IMR-90 (cell line): ENCODE measurements around the gene CYTH4. TPM values are rescaled to one million over a fixed set of nuclear protein-coding genes. Genes with fewer than 3 reads are reported as not detected.
A peak's percentile ranks its signal among the peaks of the same experiment; 100 is the strongest.

Source experiments
- ATAC-seq: fragments of 200-7000 bp; cut with Tn5 transposase; 2 replicates; pipeline ENCODE4 v1.9.1; 2020; ENCODE audit warnings: low read depth, mild to moderate bottlenecking, moderate library complexity
- BruUV-seq: library from RNA; stranded (reverse); fragments of 400-500 nt; replicated peaks from 2 replicates; lab custom pipeline; 2021; lab: Mats Ljungman, UMichigan
- CTCF ChIA-PET: fragments of 300-600 bp; formaldehyde crosslinking; extraction: SDS; loops from one replicate; lab custom pipeline; 2021; ENCODE audit warnings: antibody characterized with exemption; lab: Yijun Ruan, JAX
- POLR2A ChIA-PET: fragments of 300-600 bp; sonication (Branson Sonifier 250); formaldehyde crosslinking; loops from one replicate; lab custom pipeline; 2022; ENCODE audit warnings: antibody characterized with exemption; ENCODE audit not compliant: unreplicated experiment; lab: Charles Lee
- DNase-seq: peaks from one replicate; pipeline ENCODE4 v3.0.0; 2013
- H2AFZ ChIP-seq: replicated peaks from 2 replicates; pipeline ENCODE3; 2013; ENCODE audit warnings: low read length, mild to moderate bottlenecking; ENCODE audit not compliant: poor library complexity
- H2AK5ac ChIP-seq: 2 replicates; pipeline ENCODE4 v1.6.1; 2013; ENCODE audit warnings: low read depth, low read length, inconsistent platforms
- H2AK9ac ChIP-seq: replicated peaks from 2 replicates; pipeline ENCODE3; 2013; ENCODE audit warnings: mild to moderate bottlenecking, low read depth, low read length, moderate library complexity; ENCODE audit not compliant: poor library complexity
- H2BK120ac ChIP-seq: 2 replicates; pipeline ENCODE4 v1.6.1; 2013; ENCODE audit warnings: low read depth, low read length, inconsistent platforms
- H2BK15ac ChIP-seq: 3 replicates; pipeline ENCODE4 v1.6.1; 2013; ENCODE audit warnings: low read depth, low read length, inconsistent platforms
- H2BK20ac ChIP-seq: 2 replicates; pipeline ENCODE4 v1.6.1; 2013; ENCODE audit warnings: low read depth, mild to moderate bottlenecking, inconsistent platforms, low read length, moderate library complexity
- H2BK5ac ChIP-seq: 2 replicates; pipeline ENCODE4 v1.6.1; 2013; ENCODE audit warnings: mild to moderate bottlenecking, low read depth, low read length, inconsistent platforms; ENCODE audit not compliant: poor library complexity, severe bottlenecking
- H3K14ac ChIP-seq: replicated peaks from 2 replicates; pipeline ENCODE4 v1.6.1; 2013; ENCODE audit warnings: low read depth, low read length, inconsistent platforms
- H3K18ac ChIP-seq: 2 replicates; pipeline ENCODE4 v1.6.1; 2013; ENCODE audit warnings: low read depth, low read length, control low read depth
- H3K23ac ChIP-seq: 2 replicates; pipeline ENCODE4 v1.6.1; 2013; ENCODE audit warnings: low read depth, low read length, inconsistent platforms
- H3K27ac ChIP-seq: 2 replicates; pipeline ENCODE4 v1.5.1; 2013; ENCODE audit warnings: mild to moderate bottlenecking, control low read depth, low read length; ENCODE audit not compliant: insufficient read depth
- H3K27me3 ChIP-seq: 2 replicates; pipeline ENCODE4 v1.6.1; 2013; ENCODE audit warnings: low read length; ENCODE audit not compliant: control insufficient read depth, insufficient read depth
- H3K36me3 ChIP-seq: 2 replicates; pipeline ENCODE4 v1.6.1; 2013; ENCODE audit warnings: low read length, mixed read lengths; ENCODE audit not compliant: control insufficient read depth, insufficient read depth
- H3K4ac ChIP-seq: 2 replicates; pipeline ENCODE4 v1.6.1; 2013; ENCODE audit warnings: low read depth, low read length, inconsistent platforms
- H3K4me1 ChIP-seq: 2 replicates; pipeline ENCODE4 v1.6.1; 2013; ENCODE audit warnings: low read length, mixed read lengths; ENCODE audit not compliant: control insufficient read depth, insufficient read depth
- H3K4me2 ChIP-seq: 2 replicates; pipeline ENCODE4 v1.6.1; 2013; ENCODE audit warnings: low read depth, mild to moderate bottlenecking, control low read depth, low read length, moderate library complexity
- H3K4me3 ChIP-seq: 2 replicates; pipeline ENCODE4 v1.5.1; 2013; ENCODE audit warnings: low read depth, mild to moderate bottlenecking, control low read depth, low read length, moderate library complexity; ENCODE audit not compliant: insufficient read depth
- H3K56ac ChIP-seq: 2 replicates; pipeline ENCODE4 v1.6.1; 2013; ENCODE audit warnings: low read length, inconsistent platforms; ENCODE audit not compliant: insufficient read depth; ENCODE audit errors: extremely low read depth
- H3K79me1 ChIP-seq, 2 experiments: 2 replicates each; pipeline ENCODE4 v1.6.1; 2013; ENCODE audit warnings: low read length in 2 of 2, inconsistent platforms in 1 of 2, low read depth in 1 of 2
- H3K9ac ChIP-seq: 2 replicates; pipeline ENCODE4 v1.6.1; 2013; ENCODE audit warnings: low read depth, low read length, control low read depth
- H3K9me1 ChIP-seq: 2 replicates; pipeline ENCODE4 v1.6.1; 2013; ENCODE audit warnings: low read length, inconsistent platforms; ENCODE audit not compliant: insufficient read depth
- H3K9me3 ChIP-seq: 2 replicates; pipeline ENCODE4 v1.6.1; 2013; ENCODE audit warnings: low read length; ENCODE audit not compliant: control insufficient read depth, insufficient read depth
- H4K20me1 ChIP-seq: 2 replicates; pipeline ENCODE4 v1.6.1; 2013; ENCODE audit warnings: low read length, inconsistent platforms; ENCODE audit not compliant: insufficient read depth
- H4K5ac ChIP-seq: 2 replicates; pipeline ENCODE4 v1.6.1; 2013; ENCODE audit warnings: mild to moderate bottlenecking, low read depth, low read length, control low read depth
- H4K8ac ChIP-seq, 2 experiments: 2 replicates each; pipeline ENCODE4 v1.6.1; 2013; ENCODE audit warnings: low read depth in 2 of 2, low read length in 2 of 2, control low read depth in 1 of 2, inconsistent platforms in 1 of 2
- H4K91ac ChIP-seq: 2 replicates; pipeline ENCODE4 v1.6.1; 2013; ENCODE audit warnings: low read depth, low read length, inconsistent platforms; ENCODE audit not compliant: insufficient read depth
- CEBPB ChIP-seq: IDR thresholded peaks from 2 replicates; pipeline ENCODE4 v1.6.1; 2012; ENCODE audit warnings: low read depth, low read length, improper control_type of control experiment
- CHD1 ChIP-seq: IDR thresholded peaks from 2 replicates; pipeline ENCODE4 v1.6.1; 2012; ENCODE audit warnings: low read depth, low read length, improper control_type of control experiment
- FOS ChIP-seq: fragments of 150-350 bp; IDR thresholded peaks from 2 replicates; pipeline ENCODE4 v1.6.1; 2016; ENCODE audit warnings: low read depth, low read length
- MAFK ChIP-seq: IDR thresholded peaks from 2 replicates; pipeline ENCODE4 v1.6.1; 2012; ENCODE audit warnings: low read depth, low read length, improper control_type of control experiment
- MAZ ChIP-seq: IDR thresholded peaks from 2 replicates; pipeline ENCODE4 v1.6.1; 2012; ENCODE audit warnings: low read depth, mild to moderate bottlenecking, low read length, improper control_type of control experiment, moderate library complexity, borderline replicate concordance
- MXI1 ChIP-seq: IDR thresholded peaks from 2 replicates; pipeline ENCODE4 v1.6.1; 2012; ENCODE audit warnings: low read depth, mild to moderate bottlenecking, low read length, moderate library complexity, borderline replicate concordance
- NFE2L2 ChIP-seq: fragments of 150-350 bp; IDR thresholded peaks from 2 replicates; pipeline ENCODE4 v1.6.1; 2016; ENCODE audit warnings: low read depth, mild to moderate bottlenecking, low read length
- POLR2A ChIP-seq: IDR thresholded peaks from 2 replicates; pipeline ENCODE4 v1.6.1; 2012; ENCODE audit warnings: mild to moderate bottlenecking, low read depth, low read length
- RAD21 ChIP-seq: IDR thresholded peaks from 2 replicates; pipeline ENCODE4 v1.6.1; 2012; ENCODE audit warnings: low read length, improper control_type of control experiment
- RCOR1 ChIP-seq: IDR thresholded peaks from 2 replicates; pipeline ENCODE4 v1.6.1; 2012; ENCODE audit warnings: mild to moderate bottlenecking, low read length, improper control_type of control experiment; ENCODE audit not compliant: insufficient replicate concordance
- RFX5 ChIP-seq: IDR thresholded peaks from 2 replicates; pipeline ENCODE4 v1.8.0; 2012; ENCODE audit warnings: low read depth, mild to moderate bottlenecking, low read length, moderate library complexity
- SMC3 ChIP-seq: fragments of 150-350 bp; IDR thresholded peaks from 2 replicates; pipeline ENCODE4 v1.6.1; 2016; ENCODE audit warnings: low read depth, mild to moderate bottlenecking, antibody characterized with exemption, low read length, moderate library complexity
- WGBS, 2 experiments: methylation state at CpG; one replicate each; pipeline versions ENCODE4 v1.1.5 to v1.1.7; 2013; ENCODE audit warnings: missing lambda C conversion rate in 2 of 2; ENCODE audit not compliant: insufficient read length in 1 of 2; ENCODE audit errors: extremely low coverage in 2 of 2; 5-methylcytosine and 5-hydroxymethylcytosine counted together
- dilution Hi-C: fragments of 300-500 bp; cut with HindIII; formaldehyde crosslinking; loops from one replicate; pipeline ENCODE4 v1.14.3; 2018; ENCODE audit warnings: low sequenced_read_pairs; ENCODE audit not compliant: unreplicated experiment
- in situ Hi-C: fragments of 300-500 bp; cut with MboI; formaldehyde crosslinking; loops from 3 replicates; pipeline ENCODE4 v1.14.3; 2019; ENCODE audit warnings: low sequenced_read_pairs, inconsistent platforms, mixed read lengths
- intact Hi-C: fragments of 100-400 bp; cut with micrococcal nuclease; formaldehyde crosslinking; loops from 2 replicates; pipeline ENCODE4 v1.10.0; 2022
- polyA plus RNA-seq, 3 experiments: library from polyadenylated mRNA; depleted of rRNA; stranded (reverse); fragments of >200 nt; gene quantifications; 2 replicates each; pipeline ENCODE4 v1.2.3, GENCODE V29; 2012; ENCODE audit warnings: low replicate concordance in 1 of 3
- total RNA-seq: library from RNA; depleted of rRNA; stranded (reverse); fragments of >200 nt; gene quantifications from 2 replicates; pipeline ENCODE4 v1.2.3, GENCODE V29; 2012
- TF ChIP-seq, protein P1 (sequence below): conservative IDR thresholded peaks from 2 replicates; pipeline ENCODE4 v1.5.1; 2012; ENCODE audit warnings: mild to moderate bottlenecking, low read depth, low read length, improper control_type of control experiment
- TF ChIP-seq, protein P2 (sequence below): fragments of 150-350 bp; IDR thresholded peaks from 2 replicates; pipeline ENCODE4 v1.6.1; 2016; ENCODE audit warnings: low read depth, mild to moderate bottlenecking, low read length, moderate library complexity, borderline replicate concordance
- TF ChIP-seq, protein P3 (sequence below): fragments of 150-350 bp; IDR thresholded peaks from 2 replicates; pipeline ENCODE4 v1.6.1; 2017; ENCODE audit warnings: mild to moderate bottlenecking, antibody characterized with exemption, low read length, low read depth

CYTH4 gene
- total and polyA plus RNA-seq, 2 of the 4 experiments (the other 2 are of a cell fraction): 0.36 to 0.55 TPM

DNA sequence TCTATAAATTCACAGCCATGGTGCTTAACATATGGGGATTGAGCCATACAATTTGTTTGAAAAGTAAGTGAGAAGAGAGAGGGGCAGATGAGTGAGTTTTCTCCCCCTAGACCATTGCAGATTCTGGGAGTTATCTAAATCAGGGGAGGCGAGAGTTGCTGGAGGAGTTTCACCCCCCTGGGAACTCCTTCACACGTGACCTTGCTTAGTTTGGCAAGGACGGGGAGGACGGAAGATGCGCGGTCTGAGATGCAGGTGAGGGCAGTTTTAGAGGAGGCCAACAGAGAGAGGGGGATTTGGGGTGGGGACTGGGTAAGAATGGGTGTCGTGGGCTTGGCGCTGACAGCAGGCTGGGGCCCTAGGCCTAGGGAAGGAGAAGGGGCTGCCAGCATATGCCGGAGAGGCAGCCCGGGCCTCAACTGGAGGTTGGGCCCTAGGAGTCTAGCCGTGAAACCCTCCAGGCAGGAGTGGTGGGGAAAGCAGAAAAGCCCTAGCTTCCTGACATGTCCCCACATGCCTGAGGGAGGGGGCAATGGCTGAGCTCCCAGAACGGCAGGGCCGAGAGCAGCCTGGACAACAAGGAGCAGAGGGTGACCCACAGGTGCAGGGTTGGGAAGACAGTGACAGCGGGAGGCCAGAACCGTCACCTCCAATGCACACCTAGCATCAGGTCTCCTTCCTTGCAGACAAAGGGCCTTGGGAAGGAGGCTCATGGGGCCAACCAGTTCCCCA lies 81.1 kb downstream of the CYTH4 start:
- H3K27ac ChIP-seq: no peak overlapping the region
- H3K9ac ChIP-seq: no peak overlapping the region
- H2BK5ac ChIP-seq: no peak overlapping the region
- peak overlapping the region; percentile 46; the same call in 1 of the 2 replicates for H2BK20ac ChIP-seq
- H2BK120ac ChIP-seq: peak overlapping the region; percentile 73
- peak overlapping the region; percentile 21; the same call in 1 of the 2 replicates for H3K14ac ChIP-seq
- H3K23ac ChIP-seq: no peak overlapping the region; the same call in 1 of the 2 replicates
- peak overlapping the region; percentile 73 for H3K4ac ChIP-seq
- H4K20me1 ChIP-seq: no peaks in the 10 kb centered on the region
- in situ Hi-C loops: no loop called here
- POLR2A ChIA-PET: no interaction called here
- H2BK15ac ChIP-seq: no peak overlapping the region
- H4K8ac ChIP-seq: peak overlapping the region in 1 of 2 experiments; percentile 74; a peak in 2 of 4 replicates
- no peaks in the 10 kb centered on the region for H3K27me3 ChIP-seq
- no TSS peak for BruUV-seq
- H2AFZ ChIP-seq: peak overlapping the region; percentile 40
- intact Hi-C loops: no loop called here
- no peak overlapping the region for H3K4me2 ChIP-seq
- 82% methylated on average over 8 of the region's 15 CpGs; no CpG with 5 or more reads in 1 of the 2 experiments for WGBS, 2 experiments
- H3K4me3 ChIP-seq: no peak overlapping the region
- H3K18ac ChIP-seq: peak overlapping the region; percentile 9; the same call in 1 of the 2 replicates
- H3K79me1 ChIP-seq: no peaks in the 10 kb centered on the region
- ATAC-seq (no peak), DNase-seq (no peak)
- H4K5ac ChIP-seq: no peak overlapping the region
- peak overlapping the region; percentile 78; the same call in 1 of the 2 replicates for H2AK5ac ChIP-seq
- dilution Hi-C loops: no loop called here
- peaks cover 8% of the 10 kb centered on the region for H3K9me1 ChIP-seq
- H2AK9ac ChIP-seq: peak overlapping the region; percentile 81
- H3K4me1 ChIP-seq: peaks cover 2% of the 10 kb centered on the region; the same call in 1 of the 2 replicates
- no peaks in the 10 kb centered on the region for H3K9me3 ChIP-seq
- no peak overlapping the region for H4K91ac ChIP-seq
- no peaks in the 10 kb centered on the region for H3K36me3 ChIP-seq
- H3K56ac ChIP-seq: no peak overlapping the region
- CTCF ChIA-PET: no interaction called here
- TF ChIP-seq RAD21: no peak
- no peak for TF ChIP-seq SMC3
- TF ChIP-seq CEBPB: no peak
- TF ChIP-seq, protein P1, sequence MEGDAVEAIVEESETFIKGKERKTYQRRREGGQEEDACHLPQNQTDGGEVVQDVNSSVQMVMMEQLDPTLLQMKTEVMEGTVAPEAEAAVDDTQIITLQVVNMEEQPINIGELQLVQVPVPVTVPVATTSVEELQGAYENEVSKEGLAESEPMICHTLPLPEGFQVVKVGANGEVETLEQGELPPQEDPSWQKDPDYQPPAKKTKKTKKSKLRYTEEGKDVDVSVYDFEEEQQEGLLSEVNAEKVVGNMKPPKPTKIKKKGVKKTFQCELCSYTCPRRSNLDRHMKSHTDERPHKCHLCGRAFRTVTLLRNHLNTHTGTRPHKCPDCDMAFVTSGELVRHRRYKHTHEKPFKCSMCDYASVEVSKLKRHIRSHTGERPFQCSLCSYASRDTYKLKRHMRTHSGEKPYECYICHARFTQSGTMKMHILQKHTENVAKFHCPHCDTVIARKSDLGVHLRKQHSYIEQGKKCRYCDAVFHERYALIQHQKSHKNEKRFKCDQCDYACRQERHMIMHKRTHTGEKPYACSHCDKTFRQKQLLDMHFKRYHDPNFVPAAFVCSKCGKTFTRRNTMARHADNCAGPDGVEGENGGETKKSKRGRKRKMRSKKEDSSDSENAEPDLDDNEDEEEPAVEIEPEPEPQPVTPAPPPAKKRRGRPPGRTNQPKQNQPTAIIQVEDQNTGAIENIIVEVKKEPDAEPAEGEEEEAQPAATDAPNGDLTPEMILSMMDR: no peak
- TF ChIP-seq, protein P2, sequence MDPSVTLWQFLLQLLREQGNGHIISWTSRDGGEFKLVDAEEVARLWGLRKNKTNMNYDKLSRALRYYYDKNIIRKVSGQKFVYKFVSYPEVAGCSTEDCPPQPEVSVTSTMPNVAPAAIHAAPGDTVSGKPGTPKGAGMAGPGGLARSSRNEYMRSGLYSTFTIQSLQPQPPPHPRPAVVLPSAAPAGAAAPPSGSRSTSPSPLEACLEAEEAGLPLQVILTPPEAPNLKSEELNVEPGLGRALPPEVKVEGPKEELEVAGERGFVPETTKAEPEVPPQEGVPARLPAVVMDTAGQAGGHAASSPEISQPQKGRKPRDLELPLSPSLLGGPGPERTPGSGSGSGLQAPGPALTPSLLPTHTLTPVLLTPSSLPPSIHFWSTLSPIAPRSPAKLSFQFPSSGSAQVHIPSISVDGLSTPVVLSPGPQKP: no peak
- TF ChIP-seq MAFK: no peak
- no peak for TF ChIP-seq RCOR1
- no peak for TF ChIP-seq RFX5
- no peak for TF ChIP-seq MAZ
- no peak for TF ChIP-seq POLR2A
- TF ChIP-seq CHD1: no peak
- no peak for TF ChIP-seq NFE2L2
- TF ChIP-seq, protein P3, sequence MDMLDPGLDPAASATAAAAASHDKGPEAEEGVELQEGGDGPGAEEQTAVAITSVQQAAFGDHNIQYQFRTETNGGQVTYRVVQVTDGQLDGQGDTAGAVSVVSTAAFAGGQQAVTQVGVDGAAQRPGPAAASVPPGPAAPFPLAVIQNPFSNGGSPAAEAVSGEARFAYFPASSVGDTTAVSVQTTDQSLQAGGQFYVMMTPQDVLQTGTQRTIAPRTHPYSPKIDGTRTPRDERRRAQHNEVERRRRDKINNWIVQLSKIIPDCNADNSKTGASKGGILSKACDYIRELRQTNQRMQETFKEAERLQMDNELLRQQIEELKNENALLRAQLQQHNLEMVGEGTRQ: no peak
- no peak for TF ChIP-seq MXI1
- no peak for TF ChIP-seq FOS
